WTC11 (cell line): Measurements from ENCODE around the gene RTP3. TPM values are rescaled to one million over a fixed set of nuclear protein-coding genes. Genes with fewer than 3 reads are reported as not detected.
"Not testable (repeated sequence)": the region's sequence is repeated elsewhere in the genome, so short reads cannot be mapped to it uniquely, and the experiment has no call there.

Experiments
- ATAC-seq: fragments of 200-7000 bp; cut with Tn5 transposase; 2 replicates; pipeline ENCODE4 v1.10.0; 2021; ENCODE audit warnings: mild to moderate bottlenecking, moderate library complexity
- CTCF ChIA-PET: fragments of 300-600 bp; sonication (Branson Sonifier 250); formaldehyde crosslinking; loops from one replicate; lab custom pipeline; 2021; ENCODE audit warnings: antibody characterized with exemption; lab: Charles Lee
- POLR2A ChIA-PET: fragments of 350-600 bp; sonication (Branson Sonifier 250); formaldehyde crosslinking; loops from one replicate; lab custom pipeline; 2021; ENCODE audit warnings: antibody characterized with exemption; lab: Charles Lee
- DNase-seq: peaks from one replicate; pipeline ENCODE4 v3.0.0; 2021; ENCODE audit warnings: low spot score
- H3K27ac Mint-ChIP-seq: 2 replicates; pipeline ENCODE4 v1.8.0; 2021; ENCODE audit warnings: mixed read lengths
- H3K27me3 Mint-ChIP-seq: 2 replicates; pipeline ENCODE4 v1.8.0; 2021; ENCODE audit warnings: low read depth, mild to moderate bottlenecking, moderate library complexity, mixed read lengths
- H3K36me3 Mint-ChIP-seq: 2 replicates; pipeline ENCODE4 v1.8.0; 2021; ENCODE audit warnings: mixed read lengths
- H3K4me1 Mint-ChIP-seq: 2 replicates; pipeline ENCODE4 v1.8.0; 2022; ENCODE audit warnings: mixed read lengths
- H3K4me3 Mint-ChIP-seq: 2 replicates; pipeline ENCODE4 v1.8.0; 2021; ENCODE audit warnings: mild to moderate bottlenecking, moderate library complexity, mixed read lengths
- H3K9me3 Mint-ChIP-seq: 2 replicates; pipeline ENCODE4 v1.8.0; 2021; ENCODE audit warnings: mixed read lengths
- AFF4 ChIP-seq: sonication (generic); formaldehyde crosslinking; IDR thresholded peaks from 2 replicates; pipeline ENCODE4 v1.8.1; 2023; ENCODE audit warnings: mild to moderate bottlenecking, missing genetic modification reagents, borderline replicate concordance
- AR ChIP-seq: fragments of 250-450 bp; sonication (Bioruptor Pico); IDR thresholded peaks from 2 replicates; pipeline ENCODE4 v1.9.0; 2021; ENCODE audit warnings: mild to moderate bottlenecking
- ATF1 ChIP-seq: sonication (generic); formaldehyde crosslinking; IDR thresholded peaks from 2 replicates; pipeline ENCODE4 v1.8.1; 2023; ENCODE audit warnings: mild to moderate bottlenecking, moderate library complexity, missing genetic modification reagents
- EMX1 ChIP-seq: fragments of 250-450 bp; sonication (Bioruptor Pico); IDR thresholded peaks from 2 replicates; pipeline ENCODE4 v1.8.0; 2021; ENCODE audit warnings: mild to moderate bottlenecking
- ESRRA ChIP-seq: sonication (generic); formaldehyde crosslinking; IDR thresholded peaks from 2 replicates; pipeline ENCODE4 v1.8.1; 2022; ENCODE audit warnings: mild to moderate bottlenecking, missing genetic modification reagents, borderline replicate concordance
- IRF1 ChIP-seq: sonication (generic); formaldehyde crosslinking; IDR thresholded peaks from 2 replicates; pipeline ENCODE4 v1.8.0; 2023; ENCODE audit warnings: missing genetic modification reagents
- IRF2 ChIP-seq: sonication (generic); formaldehyde crosslinking; IDR thresholded peaks from 2 replicates; pipeline ENCODE4 v1.8.0; 2022; ENCODE audit warnings: low read depth, missing genetic modification reagents, borderline replicate concordance
- MYBL2 ChIP-seq: sonication (generic); formaldehyde crosslinking; IDR thresholded peaks from 2 replicates; pipeline ENCODE4 v1.8.1; 2023; ENCODE audit warnings: mild to moderate bottlenecking, moderate library complexity, missing genetic modification reagents
- PRRX2 ChIP-seq: fragments of 250-450 bp; sonication (Bioruptor Pico); IDR thresholded peaks from 2 replicates; pipeline ENCODE4 v1.8.0; 2021; ENCODE audit warnings: mild to moderate bottlenecking
- SOX15 ChIP-seq: fragments of 250-450 bp; sonication (Bioruptor Pico); IDR thresholded peaks from 2 replicates; pipeline ENCODE4 v1.9.0; 2021; ENCODE audit warnings: mild to moderate bottlenecking
- ZBTB43 ChIP-seq: sonication (generic); formaldehyde crosslinking; IDR thresholded peaks from 2 replicates; pipeline ENCODE4 v1.8.1; 2023; ENCODE audit warnings: mild to moderate bottlenecking, missing genetic modification reagents
- ZNF138 ChIP-seq: sonication (generic); formaldehyde crosslinking; conservative IDR thresholded peaks from 2 replicates; pipeline ENCODE4 v1.8.1; 2022; ENCODE audit warnings: mild to moderate bottlenecking, moderate library complexity, missing genetic modification reagents
- ZNF317 ChIP-seq: sonication (generic); formaldehyde crosslinking; IDR thresholded peaks from 2 replicates; pipeline ENCODE4 v1.8.1; 2023; ENCODE audit warnings: low read depth, mild to moderate bottlenecking, moderate library complexity, missing genetic modification reagents, borderline replicate concordance
- ZNF532 ChIP-seq: fragments of 250-450 bp; sonication (Bioruptor Pico); IDR thresholded peaks from 2 replicates; pipeline ENCODE4 v1.9.0; 2021; ENCODE audit warnings: mild to moderate bottlenecking, borderline replicate concordance
- total RNA-seq: library from RNA; stranded (reverse); gene quantifications from 3 replicates; pipeline ENCODE4 v1.2.3, GENCODE V29; 2021

The RTP3 gene
- total RNA-seq, 1 experiment from 2014 or later: not detected

GRCh38 chr3:46521096-46521495 is 23.3 kb downstream of the RTP3 start:
- Mint-ChIP-seq H3K4me3 (no peak overlapping the region), H3K27me3 (no peaks in the 10 kb centered on the region), H3K36me3 (peaks cover 6% of the 10 kb centered on the region; the same call in 1 of the 2 replicates), H3K4me1 (peaks cover 8% of the 10 kb centered on the region), H3K27ac (no peak overlapping the region), H3K9me3 (peaks cover 7% of the 10 kb centered on the region; the same call in 1 of the 2 replicates)
- ChIA-PET CTCF (interaction anchor here (1.7 kb wide), 1 partner anchor 25 kb away, joined by 5 read pairs; no protein-coding TSS in a partner anchor), POLR2A (no interaction called here)
- DNase-seq (no peak), ATAC-seq (no peak)
- TF ChIP-seq IRF1 (CRISPR knock-in tag) (no peak), PRRX2 (CRISPR knock-in tag) (no peak), ZNF138 (no peak), IRF2 (no peak), ATF1 (CRISPR knock-in tag) (no peak), SOX15 (CRISPR knock-in tag) (no peak), ZNF532 (no peak), MYBL2 (CRISPR knock-in tag) (no peak), EMX1 (CRISPR knock-in tag) (no peak), ZNF317 (CRISPR knock-in tag) (no peak), AR (CRISPR knock-in tag) (no peak), ESRRA (CRISPR knock-in tag) (no peak), ZBTB43 (no peak), AFF4 (no peak)

- H3K4me1 Mint-ChIP-seq, ATAC-seq: not testable (repeated sequence)
- CTCF ChIA-PET: interaction anchor here (1.7 kb wide), 1 partner anchor 26 kb away, joined by 5 read pairs; no protein-coding TSS in a partner anchor
These were observed 24.4 kb downstream of the RTP3 start for GRCh38 chr3:46522201-46522600.

More at GRCh38 chr3:46522201-46522600, 24.4 kb downstream of the RTP3 start:
- POLR2A ChIA-PET: interaction anchor here (0.5 kb wide), 1 partner anchor 35 kb away, joined by 4 read pairs; no protein-coding TSS in a partner anchor
- not testable (repeated sequence) for H3K27me3 Mint-ChIP-seq, H3K9me3 Mint-ChIP-seq, H3K4me3 Mint-ChIP-seq, DNase-seq, H3K27ac Mint-ChIP-seq, H3K36me3 Mint-ChIP-seq
